AG09309 (cell line): Measurements from ENCODE around the gene BCAS2.

Source experiments
- DNase-seq: peaks from one replicate; pipeline ENCODE4 v3.0.0-alpha.2; 2010; ENCODE audit warnings: low read depth
- H3K4me3 ChIP-seq: 2 replicates; pipeline ENCODE4 v1.5.1; 2011; ENCODE audit warnings: mild to moderate bottlenecking, low read depth, low read length, moderate library complexity; ENCODE audit not compliant: control insufficient read depth
- CTCF ChIP-seq: IDR thresholded peaks from 2 replicates; pipeline ENCODE4 v1.5.1; 2011; ENCODE audit warnings: mild to moderate bottlenecking, low read depth, low read length, inconsistent platforms; ENCODE audit not compliant: insufficient read depth, control insufficient read depth; ENCODE audit errors: missing control alignments

The BCAS2 gene

GRCh38 chr1:114535401-114535800, 46.0 kb downstream of the BCAS2 start:
- TF ChIP-seq CTCF, result no peak
- DNase-seq, result no peak
- no peak overlapping the region for H3K4me3 ChIP-seq

- no peak for DNase-seq
- no peak overlapping the region for H3K4me3 ChIP-seq
- no peak for TF ChIP-seq CTCF
These were observed 50.3 kb downstream of the BCAS2 start for GRCh38 chr1:114531094-114531493.

- TF ChIP-seq CTCF, result no peak
- DNase-seq, result no peak
- H3K4me3 ChIP-seq, result no peak overlapping the region
These were observed 51.2 kb downstream of the BCAS2 start for GRCh38 chr1:114530224-114530623.

GRCh38 chr1:114524944-114525343, 56.5 kb downstream of the BCAS2 start:
- no peak overlapping the region for H3K4me3 ChIP-seq
- DNase-seq, result no peak
- no peak for TF ChIP-seq CTCF

- DNase-seq, result no peak
- no peak for TF ChIP-seq CTCF
These were observed 59.2 kb downstream of the BCAS2 start for GRCh38 chr1:114522264-114522575.

GRCh38 chr1:114521396-114522263, 59.8 kb downstream of the BCAS2 start:
- H3K4me3 ChIP-seq, result no peak overlapping the region
- DNase-seq, result no peak
- no peak for TF ChIP-seq CTCF

More at GRCh38 chr1:114522264-114522575, 59.2 kb downstream of the BCAS2 start:
- no peak overlapping the region for H3K4me3 ChIP-seq
